ENCODE measurements around the gene NAV3.

Gene NAV3

GRCh38 chr12:77983859-77984258 is 153.2 kb downstream of the NAV3 start:
- no peak overlapping the region for H3K4me3 ChIP-seq
- no peaks in the 10 kb centered on the region for H3K27me3 ChIP-seq
- H3K36me3 ChIP-seq = no peaks in the 10 kb centered on the region
- intact Hi-C loops (cut with DNase I; ENCODE audit: low total_unique reads) = no loop called here
- TF ChIP-seq CTCF (IDR thresholded peaks at IDR 0.05) = no peak
- no peaks in the 10 kb centered on the region for H3K9me3 ChIP-seq
- no peaks in the 10 kb centered on the region for H3K4me1 ChIP-seq
- H3K27ac ChIP-seq = no peak overlapping the region
- DNase-seq = no peak

GRCh38 chr12:77992760-77993159 is 162.1 kb downstream of the NAV3 start:
- Histone ChIP-seq H3K27me3 (no peaks in the 10 kb centered on the region), H3K9me3 (no peaks in the 10 kb centered on the region), H3K27ac (no peak overlapping the region), H3K36me3 (no peaks in the 10 kb centered on the region), H3K4me3 (no peak overlapping the region), H3K4me1 (no peaks in the 10 kb centered on the region)
- no peak for DNase-seq
- intact Hi-C loops (cut with DNase I; ENCODE audit: low total_unique reads) = no loop called here
- TF ChIP-seq CTCF (IDR thresholded peaks at IDR 0.05) = no peak

GRCh38 chr12:77993658-77994057 is 163.0 kb downstream of the NAV3 start:
- intact Hi-C loops (cut with DNase I; ENCODE audit: low total_unique reads) = no loop called here

GRCh38 chr12:77995436-77996167 is 164.9 kb downstream of the NAV3 start:
- Histone ChIP-seq H3K27ac (no peak overlapping the region), H3K9me3 (no peaks in the 10 kb centered on the region), H3K27me3 (no peaks in the 10 kb centered on the region), H3K4me1 (no peaks in the 10 kb centered on the region), H3K4me3 (no peak overlapping the region), H3K36me3 (no peaks in the 10 kb centered on the region)
- TF ChIP-seq CTCF (IDR thresholded peaks at IDR 0.05) = no peak
- no peak for DNase-seq
- intact Hi-C loops (cut with DNase I; ENCODE audit: low total_unique reads) = no loop called here

More at GRCh38 chr12:77993658-77994057, 163.0 kb downstream of the NAV3 start:
- no peaks in the 10 kb centered on the region for H3K36me3 ChIP-seq
- DNase-seq = no peak
- H3K4me3 ChIP-seq = no peak overlapping the region
- H3K4me1 ChIP-seq = no peaks in the 10 kb centered on the region
- no peak for TF ChIP-seq CTCF (IDR thresholded peaks at IDR 0.05)
- no peaks in the 10 kb centered on the region for H3K9me3 ChIP-seq
- H3K27ac ChIP-seq = no peak overlapping the region
- no peaks in the 10 kb centered on the region for H3K27me3 ChIP-seq

- TF ChIP-seq CTCF (IDR thresholded peaks at IDR 0.05) = no peak
- H3K4me1 ChIP-seq = no peaks in the 10 kb centered on the region
- no peak for DNase-seq
- H3K27me3 ChIP-seq = no peaks in the 10 kb centered on the region
- no peaks in the 10 kb centered on the region for H3K36me3 ChIP-seq
- H3K27ac ChIP-seq = no peak overlapping the region
- H3K4me3 ChIP-seq = no peak overlapping the region
- H3K9me3 ChIP-seq = no peaks in the 10 kb centered on the region
- intact Hi-C loops (cut with DNase I; ENCODE audit: low total_unique reads) = no loop called here
Observed at GRCh38 chr12:77996670-77997069, 166.0 kb downstream of the NAV3 start.
